ENCODE measurements around the gene MGAT5.

MGAT5 gene, protein sequence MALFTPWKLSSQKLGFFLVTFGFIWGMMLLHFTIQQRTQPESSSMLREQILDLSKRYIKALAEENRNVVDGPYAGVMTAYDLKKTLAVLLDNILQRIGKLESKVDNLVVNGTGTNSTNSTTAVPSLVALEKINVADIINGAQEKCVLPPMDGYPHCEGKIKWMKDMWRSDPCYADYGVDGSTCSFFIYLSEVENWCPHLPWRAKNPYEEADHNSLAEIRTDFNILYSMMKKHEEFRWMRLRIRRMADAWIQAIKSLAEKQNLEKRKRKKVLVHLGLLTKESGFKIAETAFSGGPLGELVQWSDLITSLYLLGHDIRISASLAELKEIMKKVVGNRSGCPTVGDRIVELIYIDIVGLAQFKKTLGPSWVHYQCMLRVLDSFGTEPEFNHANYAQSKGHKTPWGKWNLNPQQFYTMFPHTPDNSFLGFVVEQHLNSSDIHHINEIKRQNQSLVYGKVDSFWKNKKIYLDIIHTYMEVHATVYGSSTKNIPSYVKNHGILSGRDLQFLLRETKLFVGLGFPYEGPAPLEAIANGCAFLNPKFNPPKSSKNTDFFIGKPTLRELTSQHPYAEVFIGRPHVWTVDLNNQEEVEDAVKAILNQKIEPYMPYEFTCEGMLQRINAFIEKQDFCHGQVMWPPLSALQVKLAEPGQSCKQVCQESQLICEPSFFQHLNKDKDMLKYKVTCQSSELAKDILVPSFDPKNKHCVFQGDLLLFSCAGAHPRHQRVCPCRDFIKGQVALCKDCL

DNA sequence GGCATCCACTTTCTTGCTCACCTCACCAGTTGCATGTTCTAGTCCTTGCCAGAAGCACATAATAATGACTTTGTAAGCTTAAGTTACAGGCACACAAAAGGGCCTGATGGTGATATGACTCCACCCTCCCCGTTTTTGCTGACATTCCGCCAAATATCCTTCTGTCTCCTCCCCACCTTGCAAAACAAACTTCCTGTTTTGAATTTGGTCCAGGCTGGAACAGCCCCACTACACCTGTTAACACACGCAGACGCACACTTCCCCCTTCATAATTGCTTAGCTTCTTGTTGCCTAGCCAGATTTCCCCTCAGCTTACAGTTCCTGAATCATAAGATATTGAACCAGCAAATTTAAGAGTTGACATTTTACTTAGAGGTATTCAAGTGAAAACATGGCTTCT lies at the start of gene MGAT5:
Gene MGAT5 (plus strand): TSS at position 269 of the 400 bp plus-strand sequence. CDS start 332 bp downstream, outside the sequence.
- no peak for FAIRE-seq

DNA sequence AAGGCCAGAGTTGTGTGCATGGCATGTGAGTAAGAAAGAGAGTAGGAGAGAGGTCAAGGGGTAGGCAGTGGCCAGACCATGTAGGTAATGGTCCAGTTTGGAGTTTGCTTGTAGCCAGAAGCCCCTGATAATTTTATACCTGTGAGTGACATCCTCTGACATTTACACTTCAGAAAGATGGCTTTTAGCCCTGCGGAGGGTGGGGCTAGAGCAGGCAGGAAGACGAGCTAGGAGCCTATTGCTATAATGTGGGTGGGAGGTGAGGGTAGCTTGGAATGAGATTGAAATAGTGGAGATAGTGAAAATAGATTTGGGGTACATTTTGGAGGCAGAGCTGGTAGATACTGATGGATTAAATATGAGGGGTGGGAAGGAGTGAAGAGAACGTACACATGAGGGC lies 48.8 kb upstream of the MGAT5 start:
- FAIRE-seq, result no peak

DNA sequence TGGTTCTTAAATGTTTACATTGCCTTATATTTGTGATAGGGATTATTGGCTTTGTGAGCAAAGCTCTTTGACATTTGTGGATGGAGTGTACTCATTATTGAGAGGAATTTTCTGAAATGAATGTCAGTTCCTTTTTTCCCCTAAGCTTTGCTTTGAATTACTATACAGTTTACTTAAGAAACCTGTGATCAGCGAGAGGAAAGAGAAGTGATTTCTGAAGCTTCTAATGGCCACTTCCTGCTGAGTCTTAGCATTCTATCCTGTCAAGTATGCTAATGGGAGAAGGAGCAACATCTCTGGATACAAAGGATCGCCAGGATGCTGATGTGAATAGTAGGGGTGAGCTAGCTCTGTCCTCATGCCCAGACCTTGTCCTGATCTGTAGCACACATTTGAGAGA lies 47.8 kb upstream of the MGAT5 start:
- FAIRE-seq, result no peak

DNA sequence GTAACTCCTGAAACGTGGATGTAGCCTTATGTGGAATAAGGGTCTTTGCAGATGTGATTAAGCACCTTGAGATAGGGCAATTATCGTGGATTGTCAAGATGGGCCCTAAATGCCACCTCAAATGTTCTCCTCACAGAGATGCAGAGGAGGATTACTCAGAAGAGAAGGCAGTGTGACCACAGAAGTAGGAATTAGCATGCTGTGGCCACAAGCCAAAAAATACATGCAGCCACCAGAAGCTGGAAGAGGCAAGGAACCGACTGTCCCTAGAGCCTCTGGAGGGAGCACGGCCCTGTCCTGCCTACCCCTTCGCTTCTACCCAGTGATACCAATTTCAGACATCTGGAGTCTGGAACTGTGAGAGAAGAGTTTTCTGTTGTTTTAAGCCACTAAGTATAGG lies 47.3 kb upstream of the MGAT5 start:
- FAIRE-seq, result no peak

DNA sequence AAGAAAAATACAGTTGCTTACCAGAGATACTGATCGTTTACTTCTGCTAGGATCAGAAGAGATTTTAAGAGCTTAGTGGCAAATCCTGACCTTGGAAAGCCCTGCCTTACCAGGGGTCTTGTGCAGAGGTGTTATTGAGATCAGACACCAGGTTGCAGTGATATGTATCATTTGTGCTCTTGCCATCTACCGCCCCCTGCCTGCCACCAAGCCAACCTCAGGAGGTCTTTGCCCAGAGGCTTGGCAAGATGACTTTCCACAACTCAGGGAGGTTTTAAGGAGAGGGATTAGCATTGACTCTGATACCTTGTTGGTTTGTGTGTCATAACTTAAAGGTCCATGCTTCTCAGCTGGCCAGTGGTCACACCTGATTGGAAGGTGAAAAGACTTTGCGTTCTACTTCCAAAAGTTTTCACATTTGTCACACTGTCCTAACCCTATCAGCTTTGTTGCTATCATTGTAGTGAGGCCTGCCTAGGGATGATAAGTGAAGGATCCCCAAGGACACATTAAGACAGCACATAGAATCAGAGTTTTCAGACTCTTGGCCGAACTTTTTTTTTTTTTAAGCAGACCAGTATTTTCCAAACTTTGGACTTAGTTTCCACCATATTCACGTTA lies 46.2 kb upstream of the MGAT5 start:
- no peak for FAIRE-seq

DNA sequence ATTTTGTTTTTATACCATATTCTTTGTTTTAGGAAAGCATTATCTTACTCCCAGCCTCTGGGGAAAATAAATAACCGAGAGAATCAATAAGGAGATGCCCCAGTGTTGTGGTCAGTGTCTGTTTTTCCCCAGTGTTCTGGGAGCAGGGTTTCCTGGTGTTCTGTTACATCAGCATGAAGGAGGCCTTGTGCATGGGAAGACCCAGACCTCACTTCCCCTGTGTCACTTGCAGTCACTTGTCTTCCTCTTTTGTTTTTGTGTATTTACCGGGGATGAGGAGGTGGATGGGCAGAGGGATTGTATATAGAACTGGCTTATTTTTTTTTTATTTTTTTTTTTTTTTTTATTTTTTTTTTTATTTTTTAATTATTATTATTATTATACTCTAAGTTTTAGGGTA lies 45.0 kb upstream of the MGAT5 start:
- FAIRE-seq, result no peak

DNA sequence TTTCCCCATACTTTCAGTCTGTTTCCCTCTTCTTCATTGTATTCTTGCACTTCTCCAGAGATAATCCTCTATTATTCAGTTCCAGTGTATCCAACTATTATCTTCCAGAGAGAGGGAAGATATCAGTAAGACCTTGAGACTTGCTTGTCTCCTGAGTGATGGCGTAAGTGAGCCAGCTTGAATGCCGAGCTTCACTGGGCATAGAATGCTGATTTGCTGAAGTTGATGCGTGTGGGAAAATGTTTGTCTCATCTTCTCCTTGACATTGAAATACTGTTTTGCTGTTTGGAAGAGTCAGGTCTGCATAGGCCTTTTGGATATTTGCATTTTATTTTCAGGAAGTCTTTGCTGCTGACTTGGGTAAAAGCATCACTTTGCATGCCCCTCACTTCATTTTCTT lies 41.1 kb upstream of the MGAT5 start:
- FAIRE-seq, result no peak

DNA sequence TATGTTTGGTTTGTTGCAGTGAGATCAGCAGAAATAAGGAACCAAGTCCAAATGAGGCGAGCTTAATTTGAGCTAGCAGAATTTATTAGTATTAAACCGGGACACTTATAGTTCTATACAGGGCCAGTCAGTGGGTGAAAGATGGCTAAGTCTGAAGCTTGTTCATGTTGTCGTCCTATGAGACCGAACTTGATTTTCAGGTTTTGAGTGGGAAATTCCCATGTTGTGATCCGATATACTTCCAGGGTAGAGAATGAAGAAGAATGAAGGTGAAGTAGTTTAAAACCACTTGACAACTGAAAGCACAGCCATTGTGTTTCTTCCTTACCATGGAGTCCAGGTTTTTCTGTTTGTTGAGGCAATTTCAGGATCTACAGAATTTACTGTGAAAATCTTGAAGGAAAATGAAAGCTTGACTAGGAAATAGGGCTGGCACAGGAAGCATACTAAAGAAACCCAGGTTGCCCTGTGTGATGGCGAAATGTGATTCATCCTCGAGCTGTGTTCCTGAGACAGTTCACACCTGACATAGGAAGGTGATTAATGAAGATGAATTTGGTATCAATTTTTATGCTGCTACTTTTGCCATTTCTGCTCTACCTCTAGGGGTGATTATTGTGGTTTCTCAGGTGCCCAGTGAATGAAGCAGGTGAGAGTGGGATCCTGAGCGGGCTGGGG lies 37.6 kb upstream of the MGAT5 start:
- no peak for FAIRE-seq

DNA sequence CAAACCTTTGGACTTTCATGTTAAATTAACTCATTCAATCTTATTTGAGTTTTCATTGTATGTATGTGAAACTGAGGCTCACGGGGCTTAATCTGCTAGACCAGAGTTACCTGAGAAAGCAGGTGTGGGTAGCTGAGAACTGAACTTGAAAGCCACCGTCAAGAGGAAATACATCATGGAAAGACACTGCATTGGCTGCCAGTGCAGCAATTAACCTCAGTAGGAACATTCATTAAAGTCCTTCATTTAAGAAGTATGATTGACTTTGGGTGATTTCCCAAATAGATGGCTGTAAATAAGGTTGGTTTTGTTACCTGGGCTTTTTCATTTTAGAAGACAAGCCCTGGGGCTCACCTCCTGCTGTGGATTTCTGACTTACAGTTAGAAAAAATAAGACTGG lies 36.5 kb upstream of the MGAT5 start:
- no peak for FAIRE-seq

DNA sequence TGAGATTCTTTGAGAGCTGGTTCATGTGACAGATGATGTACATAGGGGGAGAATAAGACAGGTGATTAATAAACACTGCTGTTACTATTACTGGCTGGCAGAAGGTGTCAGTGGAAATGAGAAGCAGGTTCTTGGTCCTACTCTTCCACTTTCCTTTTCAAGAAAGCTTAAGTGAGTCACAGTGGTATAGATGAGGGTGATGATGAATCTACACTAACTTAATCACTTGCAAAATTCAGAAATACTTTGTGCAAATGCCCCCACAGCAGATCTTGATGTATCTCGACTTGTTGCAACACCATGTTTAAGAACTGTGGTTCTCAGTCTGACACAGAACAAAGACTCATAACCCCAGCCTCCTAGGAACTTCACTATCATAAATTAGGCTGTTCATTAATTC lies 35.9 kb upstream of the MGAT5 start:
- FAIRE-seq, result no peak

DNA sequence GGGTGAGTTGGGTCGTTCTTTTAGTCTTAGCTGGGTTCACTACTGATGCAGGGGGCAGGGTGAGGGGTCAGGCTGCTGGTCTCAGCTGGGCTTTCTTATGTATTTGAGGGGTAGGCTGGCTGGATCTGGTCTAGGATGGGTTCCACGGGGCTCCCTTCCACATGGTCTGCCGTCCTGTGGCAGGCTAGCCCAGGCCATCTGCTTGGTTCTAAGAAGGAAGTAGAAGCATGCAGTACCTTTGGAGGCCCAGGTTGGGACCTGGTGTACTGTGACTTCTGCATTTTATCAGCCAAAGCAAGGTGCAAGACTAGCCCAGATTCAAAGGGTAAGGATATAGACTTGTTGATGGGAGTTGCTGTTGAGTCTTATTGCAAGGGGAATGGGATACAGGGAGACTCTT lies 35.5 kb upstream of the MGAT5 start:
- FAIRE-seq, result no peak

DNA sequence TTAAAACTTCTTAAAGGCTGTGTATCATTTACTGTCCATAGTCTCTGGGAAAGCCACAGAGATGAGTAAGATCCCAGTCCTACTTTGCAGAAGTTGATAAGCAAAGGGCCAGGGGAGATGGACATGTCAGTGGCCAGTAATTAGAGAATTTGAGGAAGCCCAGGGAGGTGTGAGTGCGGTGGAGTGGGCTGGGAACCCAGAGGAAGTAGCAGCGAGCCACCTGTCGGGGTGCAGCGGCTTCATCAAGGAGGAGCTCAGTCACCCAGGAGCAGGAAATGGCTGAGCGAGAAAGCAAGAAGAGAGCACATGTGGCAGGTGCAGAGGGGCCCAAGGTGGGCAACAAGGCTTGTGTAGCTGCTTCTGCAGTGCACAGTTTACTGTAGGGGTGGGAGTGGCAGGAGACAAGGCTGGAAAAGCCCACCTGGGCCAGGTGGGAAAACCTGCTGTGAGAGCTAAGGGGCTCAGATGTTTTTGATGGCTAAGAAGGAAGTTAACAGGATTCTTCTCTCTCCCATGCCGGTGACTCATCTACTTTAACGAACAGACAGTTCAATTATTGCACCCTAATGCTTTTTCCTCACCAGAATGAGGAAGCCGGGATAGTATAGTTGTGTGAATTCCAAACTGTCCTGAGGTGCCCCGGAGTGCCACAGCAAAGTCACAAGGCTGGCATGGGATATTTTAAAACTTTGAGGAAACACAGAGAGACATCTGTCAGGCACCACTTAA lies 34.8 kb upstream of the MGAT5 start:
- no peak for FAIRE-seq

DNA sequence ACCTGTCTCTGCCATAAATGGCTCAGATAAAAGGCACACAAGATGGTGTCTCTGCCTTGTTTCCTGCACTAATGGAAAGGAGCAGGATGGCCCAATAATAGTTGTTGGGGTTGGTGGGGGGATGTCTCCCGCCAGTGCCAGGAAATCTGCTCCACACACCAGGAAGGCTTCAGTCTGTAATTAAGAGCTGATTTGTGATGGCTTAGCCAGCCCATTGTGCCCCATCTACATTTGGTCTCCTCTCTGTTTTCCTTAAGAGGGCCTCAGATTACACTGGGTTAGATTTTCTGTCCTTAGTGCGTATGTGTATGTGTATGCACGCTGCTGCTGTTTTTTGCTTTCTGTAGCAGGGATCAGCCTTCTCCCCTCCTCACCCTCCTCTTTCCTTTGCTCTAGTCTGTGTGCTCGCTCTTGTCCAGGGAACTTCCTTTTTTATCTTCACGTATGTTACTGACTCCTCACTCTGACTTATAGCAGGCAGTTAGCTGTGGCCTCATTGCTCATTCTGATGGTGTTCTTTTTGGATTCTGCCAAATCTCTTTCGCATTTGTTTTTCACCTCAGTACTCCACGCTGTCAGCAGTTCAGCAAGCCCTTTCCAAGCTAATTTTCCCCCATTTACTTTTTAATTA lies 33.4 kb upstream of the MGAT5 start:
- FAIRE-seq, result no peak

DNA sequence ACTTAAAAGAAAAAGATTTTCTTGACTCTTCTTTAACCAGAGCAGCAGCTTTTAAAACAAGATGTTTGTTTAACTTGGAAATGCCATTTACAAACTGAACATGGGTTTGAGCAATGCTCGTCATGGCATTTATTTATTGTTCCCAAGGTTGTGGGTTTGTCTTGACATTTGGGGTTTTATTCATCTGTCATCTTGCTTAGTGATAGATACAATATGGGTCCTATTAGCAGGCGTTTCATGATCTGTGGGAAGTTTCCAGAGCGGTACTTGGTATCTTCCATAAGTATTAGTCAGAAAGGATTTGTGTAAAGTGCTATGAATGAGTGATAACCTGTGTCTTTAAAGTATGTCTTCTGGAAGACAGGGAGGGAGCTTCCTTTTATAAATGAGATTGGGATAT lies 29.9 kb upstream of the MGAT5 start:
- FAIRE-seq, result no peak

DNA sequence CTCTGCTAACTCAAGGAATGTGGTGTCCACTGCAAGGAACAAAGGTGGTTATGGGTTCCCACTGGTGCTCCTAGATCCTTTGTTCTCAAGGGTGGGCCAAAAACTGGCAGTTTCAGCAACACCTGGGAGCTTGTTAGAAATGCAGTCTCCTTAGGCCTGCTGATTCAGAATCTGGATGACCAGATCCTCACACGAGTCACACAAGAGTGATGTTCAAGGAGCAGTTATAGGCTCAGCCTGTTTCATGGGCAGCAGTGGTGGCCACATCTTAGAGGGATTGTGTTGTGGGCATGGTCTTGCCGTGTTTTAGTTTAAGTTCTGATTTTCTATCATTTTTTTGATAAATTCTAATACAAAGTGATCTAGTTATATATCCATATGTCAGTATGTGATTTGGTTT lies 28.7 kb upstream of the MGAT5 start:
- FAIRE-seq, result no peak

DNA sequence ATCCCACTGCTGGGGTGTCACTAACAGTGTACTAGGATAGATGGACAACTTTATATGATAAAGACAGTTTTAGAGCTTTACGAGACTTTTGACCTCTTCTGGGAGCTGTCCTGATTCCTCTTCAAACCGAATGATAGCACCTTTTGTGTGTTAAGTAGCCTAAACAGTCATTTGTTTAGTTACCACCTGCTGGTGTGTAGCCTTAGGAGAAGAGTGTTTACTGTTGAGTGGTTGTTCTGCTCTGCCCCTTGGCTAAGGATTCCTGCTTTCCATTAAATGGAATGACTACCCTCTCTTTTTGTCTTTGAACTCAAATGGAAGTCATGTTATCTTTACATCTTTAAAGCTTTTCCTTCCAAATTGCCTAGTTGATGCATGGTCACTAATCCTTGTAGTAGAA lies 28.0 kb upstream of the MGAT5 start:
- FAIRE-seq, result no peak

DNA sequence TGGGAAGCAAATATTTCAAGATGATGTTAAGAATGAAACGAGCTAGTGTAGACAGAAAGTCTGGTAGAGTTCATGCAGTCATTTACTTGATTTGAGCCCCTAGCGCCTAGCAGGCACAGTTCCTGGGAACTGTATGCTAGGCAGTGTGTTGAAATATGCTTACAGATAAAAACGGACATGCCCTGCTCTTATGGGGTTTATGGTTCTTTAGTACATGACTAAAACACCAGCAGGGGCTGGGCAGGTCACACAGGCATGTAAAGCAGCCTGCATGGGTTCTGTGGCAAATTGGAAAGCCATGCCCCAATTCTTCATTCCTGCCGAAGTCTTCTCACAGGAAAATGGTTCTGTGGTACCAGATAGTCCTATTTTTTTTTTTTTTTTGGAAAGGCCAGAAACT lies 27.3 kb upstream of the MGAT5 start:
- no peak for FAIRE-seq

DNA sequence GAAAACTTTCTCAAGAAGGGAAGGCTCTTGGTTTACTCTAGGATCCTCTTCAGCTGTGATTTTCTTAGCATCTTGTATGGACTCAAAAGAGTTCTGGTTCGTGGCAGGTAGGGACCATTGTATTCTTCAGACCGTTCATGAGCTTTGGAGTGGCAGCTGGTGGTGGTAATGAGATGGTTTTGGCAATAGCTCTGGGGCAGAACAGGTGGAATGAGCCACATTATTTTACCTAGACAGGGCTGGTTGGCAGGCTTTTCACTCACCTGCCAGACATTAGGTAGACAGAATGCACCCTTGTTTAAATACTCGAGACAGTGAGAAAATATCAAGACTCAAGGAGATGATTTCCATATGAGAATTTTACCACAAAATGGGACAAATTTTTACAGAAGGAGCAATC lies 26.2 kb upstream of the MGAT5 start:
- no peak for FAIRE-seq

DNA sequence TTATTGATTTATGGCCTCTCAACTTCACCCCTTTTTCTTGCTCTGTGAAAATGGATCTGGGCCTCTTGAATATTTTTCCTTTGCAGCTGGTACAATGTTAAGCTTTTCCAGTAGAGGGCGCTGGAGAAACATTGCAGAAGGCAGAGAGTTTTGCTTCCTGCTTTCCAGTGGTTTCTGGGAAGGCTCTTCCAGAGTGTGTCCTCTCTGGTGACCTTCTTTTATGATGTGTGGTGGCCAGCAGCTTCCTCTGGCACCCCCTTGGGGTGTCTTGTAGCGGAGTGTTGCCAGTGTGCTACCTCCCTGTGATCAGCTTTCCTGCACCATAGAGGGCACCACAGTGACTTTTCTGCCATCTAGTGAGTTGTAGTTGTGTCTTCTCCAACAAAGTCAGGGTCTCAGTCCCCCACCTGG lies 25.4 kb upstream of the MGAT5 start:
- no peak for FAIRE-seq

DNA sequence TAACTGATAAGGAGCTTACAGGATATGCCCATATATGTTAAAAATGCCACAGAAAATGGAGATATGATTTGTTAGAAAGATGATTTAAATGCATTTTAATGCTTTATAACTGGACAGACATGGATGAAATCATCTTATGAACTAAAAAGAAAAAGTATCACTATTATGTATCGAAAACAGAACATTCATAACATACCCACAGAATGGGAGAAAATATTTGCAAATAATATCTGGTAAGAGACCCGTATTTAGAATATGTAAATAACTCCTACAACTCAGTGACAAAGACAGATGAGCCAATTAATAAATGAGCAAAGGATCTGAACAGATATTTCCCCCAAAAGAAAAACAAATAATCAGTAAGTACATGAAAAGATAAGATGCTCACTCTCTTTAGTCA lies 24.3 kb upstream of the MGAT5 start:
- FAIRE-seq, result no peak

DNA sequence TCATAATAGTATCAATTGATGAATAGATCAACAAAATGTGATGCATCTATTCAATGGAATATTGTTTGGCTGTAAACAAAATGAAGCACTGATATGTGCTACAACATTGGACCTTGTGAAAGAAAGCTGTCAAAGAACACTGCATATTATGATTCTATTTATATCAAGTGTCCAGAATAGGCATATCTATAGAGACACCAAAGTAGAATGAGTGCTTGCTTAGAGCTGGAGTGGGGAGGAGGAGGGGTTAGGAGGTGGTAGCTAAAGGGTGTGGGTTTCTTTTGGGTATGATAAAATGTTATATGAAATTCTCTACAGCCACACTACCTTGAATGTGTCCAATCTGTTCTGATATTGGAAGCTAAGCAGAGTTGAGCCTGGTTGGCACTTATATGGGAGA lies 23.0 kb upstream of the MGAT5 start:
- FAIRE-seq, result no peak

DNA sequence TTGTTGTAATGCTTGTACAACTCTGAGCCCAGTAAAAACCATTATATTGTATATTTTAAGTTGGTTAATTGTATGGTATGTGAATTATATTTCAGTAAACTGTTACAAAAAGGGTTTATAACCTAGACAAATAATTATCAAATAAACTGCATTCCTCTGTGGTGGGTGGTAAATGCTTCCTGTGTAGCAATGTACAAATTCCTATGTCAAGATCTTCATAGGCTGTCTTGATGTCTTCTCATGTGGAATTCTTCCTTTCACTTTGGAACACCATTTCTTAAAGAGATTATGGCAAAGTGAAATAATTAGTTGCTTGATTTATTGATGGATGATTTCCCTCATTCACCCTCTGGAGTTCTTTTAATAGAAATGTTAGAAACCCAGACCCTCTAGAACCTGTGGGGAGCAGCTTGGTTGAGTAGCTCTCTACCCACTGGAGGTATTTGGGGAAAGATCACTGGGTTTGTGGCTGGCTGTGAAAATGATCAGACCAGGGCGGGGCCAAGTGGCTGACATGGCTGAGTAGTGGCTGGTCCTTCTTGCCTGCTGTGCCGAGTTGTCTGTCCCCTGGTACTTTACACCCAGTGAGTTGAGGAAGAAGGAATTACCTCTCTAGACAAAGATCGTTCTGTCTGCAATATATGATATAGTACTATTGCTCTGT lies 22.4 kb upstream of the MGAT5 start:
- FAIRE-seq, result no peak

Measured in A204.1 (cell line).